ENCODE results near the gene FBXL16. TPM values are rescaled to one million over a fixed set of nuclear protein-coding genes. Genes with fewer than 3 reads are reported as not detected.
"Not testable (repeated sequence)": the region's sequence is repeated elsewhere in the genome, so short reads cannot be mapped to it uniquely, and the experiment has no call there.

Gene FBXL16
- total and polyA plus RNA-seq, 8 donors, result 0.60 to 17.7 (median 2.3) TPM

DNA sequence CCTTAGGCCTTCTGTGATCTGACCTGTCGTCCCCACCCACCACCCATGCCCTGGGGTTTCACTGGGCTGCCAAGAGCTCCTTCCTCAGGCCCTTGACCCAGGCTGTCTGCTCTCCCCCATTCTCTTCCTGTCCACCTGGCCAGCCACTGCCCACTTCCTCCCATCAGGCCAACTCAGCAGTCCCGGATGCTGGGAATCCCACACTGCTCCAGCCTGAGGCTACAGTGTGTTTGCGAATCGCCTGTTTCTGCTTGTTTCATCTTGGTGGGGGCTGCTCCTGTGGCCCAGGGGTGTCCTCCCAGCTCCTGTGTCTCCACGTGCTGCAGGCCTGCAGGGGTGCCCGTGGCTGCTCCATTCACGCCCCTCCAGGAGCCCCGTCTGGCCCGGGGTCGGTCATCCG is 8.5 kb upstream of the FBXL16 start:
- ATAC-seq (no peak), DNase-seq (no peak), FAIRE-seq (no peak)
- H3K27ac ChIP-seq, result no peak overlapping the region
- intact Hi-C loops (cut with DNase I), result loop anchor here in 2 of 3 donors (2.0 to 10.0 kb wide), 3 partner anchors 73 to 343 kb away; no protein-coding TSS in a partner anchor
- no peaks in the 10 kb centered on the region for H3K36me3 ChIP-seq
- peaks cover 0 to 13% (median 10%) of the 10 kb centered on the region in 3 donors for H3K4me1 ChIP-seq
- WGBS, 2 donors, result 73 to 81% methylated on average over 11 of the region's 11 CpGs
- no peaks in the 10 kb centered on the region for H3K9me3 ChIP-seq
- TF ChIP-seq CTCF (IDR thresholded peaks at IDR 0.05), result no peak
- peak overlapping the region in 1 of 4 donors; percentile 38 for H3K4me3 ChIP-seq
- H3K27me3 ChIP-seq, result peaks cover 0 to 10% (median 0%) of the 10 kb centered on the region in 4 donors

- not testable (repeated sequence) for H3K36me3 ChIP-seq, H3K9me3 ChIP-seq, ATAC-seq, H3K27ac ChIP-seq, FAIRE-seq, H3K4me3 ChIP-seq
- peak in 1 of 4 donors; percentile 8 for TF ChIP-seq CTCF (IDR thresholded peaks at IDR 0.05)
- WGBS, 2 donors, result 45 to 46% methylated on average over 13 of the region's 13 CpGs
- DNase-seq, result peak in 1 of 6 donors; percentile 40
- Histone ChIP-seq H3K4me1 (peaks cover 0 to 13% (median 10%) of the 10 kb centered on the region in 3 donors), H3K27me3 (peaks cover 0 to 16% (median 0%) of the 10 kb centered on the region in 4 donors)
- intact Hi-C loops (cut with DNase I), result loop anchor here in 2 of 3 donors (5.0 to 10.0 kb wide), 2 partner anchors 342 to 345 kb away; no protein-coding TSS in a partner anchor
Measured at GRCh38 chr16:712740-713250, 7.2 kb upstream of the FBXL16 start.

- FAIRE-seq, result no peak
Measured at GRCh38 chr16:711548-712320, 6.1 kb upstream of the FBXL16 start.

GRCh38 chr16:711084-711483 is 5.5 kb upstream of the FBXL16 start:
- no peak for TF ChIP-seq CTCF (IDR thresholded peaks at IDR 0.05)
- Histone ChIP-seq H3K36me3 (no peaks in the 10 kb centered on the region), H3K27me3 (peaks cover 0 to 16% (median 0%) of the 10 kb centered on the region in 4 donors), H3K4me3 (no peak overlapping the region), H3K4me1 (peaks cover 0 to 7% (median 4%) of the 10 kb centered on the region in 3 donors), H3K27ac (no peak overlapping the region), H3K9me3 (no peaks in the 10 kb centered on the region)
- 47 to 54% methylated on average over 12 of the region's 12 CpGs for WGBS, 2 donors
- intact Hi-C loops (cut with DNase I), result loop anchor here in 2 of 3 donors (5.0 to 10.0 kb wide), 2 partner anchors 344 to 346 kb away; no protein-coding TSS in a partner anchor
- no peak for ATAC-seq
- no peak for FAIRE-seq
- DNase-seq, result no peak

More at GRCh38 chr16:711548-712320, 6.1 kb upstream of the FBXL16 start:
- H3K27ac ChIP-seq, result no peak overlapping the region
- H3K4me3 ChIP-seq, result no peak overlapping the region
- DNase-seq (peak in 5 of 6 donors; percentile 66 to 96 (median 80)), ATAC-seq (peak; percentile 49 to 74 (median 64))
- no peaks in the 10 kb centered on the region for H3K36me3 ChIP-seq
- peaks cover 0 to 13% (median 10%) of the 10 kb centered on the region in 3 donors for H3K4me1 ChIP-seq
- intact Hi-C loops (cut with DNase I), result loop anchor here in 2 of 3 donors (5.0 to 10.0 kb wide), 2 partner anchors 343 to 346 kb away; no protein-coding TSS in a partner anchor
- WGBS, 2 donors, result 8 to 10% methylated on average over 25 of the region's 25 CpGs
- peaks cover 0 to 16% (median 0%) of the 10 kb centered on the region in 4 donors for H3K27me3 ChIP-seq
- no peaks in the 10 kb centered on the region for H3K9me3 ChIP-seq
- TF ChIP-seq CTCF (IDR thresholded peaks at IDR 0.05), result peak; percentile 92 to 97 (median 95)
